Thoracic aorta (tissue), 2 donors: ENCODE data around the gene PRKCB. TPM values are rescaled to one million over a fixed set of nuclear protein-coding genes. Genes with fewer than 3 reads are reported as not detected.

ENCODE experiments used
- ATAC-seq: fragments of 150-250 bp; one replicate; pipeline ENCODE4 v1.8.0; 2017; ENCODE audit warnings: low read depth; ENCODE audit not compliant: insufficient number of reproducible peaks, low FRiP score
- DNase-seq: peaks from one replicate; pipeline ENCODE4 v3.0.0-alpha.2; 2020; ENCODE audit warnings: low spot score
- H3K27ac ChIP-seq, 2 donors: fragments of 200-600 bp; sonication (generic); 1 replicate in 1 of 2; 2 replicates in 1 of 2; pipeline ENCODE4 v1.5.1; 2016; ENCODE audit warnings: mild to moderate bottlenecking in 2 of 2, moderate library complexity in 2 of 2
- H3K27me3 ChIP-seq: fragments of 200-600 bp; sonication (generic); replicated peaks from 2 replicates; pipeline ENCODE4 v1.6.0; 2016; ENCODE audit warnings: mild to moderate bottlenecking; ENCODE audit not compliant: insufficient read depth
- H3K36me3 ChIP-seq: fragments of 200-600 bp; sonication (generic); one replicate; pipeline ENCODE4 v1.5.1; 2016
- H3K4me1 ChIP-seq, 2 donors: fragments of 200-600 bp; sonication (generic); 1 replicate in 1 of 2; 2 replicates in 1 of 2; pipeline versions ENCODE4 v1.5.1 to v1.6.0; 2016; ENCODE audit warnings: low read depth in 2 of 2, mild to moderate bottlenecking in 1 of 2; ENCODE audit not compliant: control insufficient read depth in 1 of 2
- H3K4me3 ChIP-seq: fragments of 200-600 bp; sonication (generic); 2 replicates; pipeline ENCODE4 v1.5.1; 2016; ENCODE audit warnings: mild to moderate bottlenecking
- H3K9me3 ChIP-seq: fragments of 200-600 bp; sonication (generic); 2 replicates; pipeline ENCODE4 v1.5.1; 2016
- CTCF ChIP-seq: fragments of 200-600 bp; sonication (generic); IDR thresholded peaks from one replicate; pipeline ENCODE4 v1.5.1; 2019; ENCODE audit warnings: antibody characterized with exemption
- total RNA-seq, 2 donors: library from RNA; depleted of rRNA; stranded (reverse); fragments of >200 nt; gene quantifications; one replicate each; pipeline versions ENCODE4 v1.1.0 to v1.2.3, GENCODE V29; 2016

Gene PRKCB
- total RNA-seq, 2 donors from 2014 or later = 3.4 to 7.5 TPM

GRCh38 chr16:23879735-23880373 lies 44.1 kb downstream of the PRKCB start:
- DNase-seq (no peak), ATAC-seq (no peak)
- Histone ChIP-seq H3K27me3 (no peaks in the 10 kb centered on the region), H3K9me3 (no peaks in the 10 kb centered on the region), H3K4me1 (no peaks in the 10 kb centered on the region), H3K36me3 (no peaks in the 10 kb centered on the region), H3K27ac (no peak overlapping the region), H3K4me3 (no peak overlapping the region)
- no peak for TF ChIP-seq CTCF

DNA sequence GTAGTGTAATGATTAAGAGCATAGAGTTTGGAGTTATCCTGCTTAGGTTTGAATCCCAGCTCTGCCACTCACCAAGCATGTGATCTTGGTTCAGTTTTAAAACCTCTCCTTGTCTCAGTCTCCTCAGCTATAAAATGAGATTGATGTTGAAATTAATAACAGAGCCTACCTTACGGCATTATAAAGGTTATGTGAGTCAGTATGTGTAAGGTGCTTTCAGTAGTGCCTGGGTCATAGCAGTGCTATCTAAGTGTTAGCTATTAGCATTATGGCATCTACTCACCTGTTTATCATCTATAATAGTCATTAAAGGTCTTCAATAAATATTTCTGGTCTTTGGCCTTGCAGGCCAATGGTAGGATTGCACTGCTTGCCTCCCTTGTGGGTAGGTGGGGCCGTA lies 53.4 kb downstream of the PRKCB start:
- Histone ChIP-seq H3K36me3 (no peaks in the 10 kb centered on the region), H3K27me3 (no peaks in the 10 kb centered on the region), H3K4me3 (no peak overlapping the region), H3K4me1 (no peaks in the 10 kb centered on the region), H3K9me3 (no peaks in the 10 kb centered on the region), H3K27ac (no peak overlapping the region)
- DNase-seq (no peak), ATAC-seq (no peak)
- no peak for TF ChIP-seq CTCF

DNA sequence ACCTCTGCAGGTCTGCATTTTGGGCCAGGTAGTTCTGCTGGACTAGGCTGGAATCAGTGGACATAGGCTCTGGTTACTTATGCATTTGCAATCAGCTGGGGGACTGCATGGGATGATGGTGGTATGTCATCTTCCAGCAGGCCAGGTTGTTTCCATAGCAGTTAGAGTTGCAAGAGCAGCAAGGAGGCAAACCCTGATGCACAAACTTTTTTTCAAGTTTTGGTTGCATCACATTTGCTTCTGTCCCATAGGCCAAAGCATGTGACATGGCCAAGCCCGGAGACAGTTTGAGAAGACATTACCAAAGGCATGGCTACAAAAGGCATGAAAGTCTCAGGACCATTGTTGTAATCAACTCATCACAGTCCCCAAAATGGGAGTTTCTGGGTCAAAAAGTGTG lies 58.2 kb downstream of the PRKCB start:
- DNase-seq (no peak), ATAC-seq (no peak)
- Histone ChIP-seq H3K9me3 (no peaks in the 10 kb centered on the region), H3K36me3 (no peaks in the 10 kb centered on the region), H3K27me3 (no peaks in the 10 kb centered on the region), H3K27ac (no peak overlapping the region), H3K4me1 (no peaks in the 10 kb centered on the region), H3K4me3 (no peak overlapping the region)
- TF ChIP-seq CTCF = no peak

- DNase-seq = no peak
- Histone ChIP-seq H3K27me3 (no peaks in the 10 kb centered on the region), H3K9me3 (no peaks in the 10 kb centered on the region), H3K4me1 (no peaks in the 10 kb centered on the region), H3K27ac (no peak overlapping the region), H3K4me3 (no peak overlapping the region), H3K36me3 (no peaks in the 10 kb centered on the region)
- TF ChIP-seq CTCF = no peak
- no peak for ATAC-seq
Observed at GRCh38 chr16:23895052-23895451, 59.3 kb downstream of the PRKCB start.

DNA sequence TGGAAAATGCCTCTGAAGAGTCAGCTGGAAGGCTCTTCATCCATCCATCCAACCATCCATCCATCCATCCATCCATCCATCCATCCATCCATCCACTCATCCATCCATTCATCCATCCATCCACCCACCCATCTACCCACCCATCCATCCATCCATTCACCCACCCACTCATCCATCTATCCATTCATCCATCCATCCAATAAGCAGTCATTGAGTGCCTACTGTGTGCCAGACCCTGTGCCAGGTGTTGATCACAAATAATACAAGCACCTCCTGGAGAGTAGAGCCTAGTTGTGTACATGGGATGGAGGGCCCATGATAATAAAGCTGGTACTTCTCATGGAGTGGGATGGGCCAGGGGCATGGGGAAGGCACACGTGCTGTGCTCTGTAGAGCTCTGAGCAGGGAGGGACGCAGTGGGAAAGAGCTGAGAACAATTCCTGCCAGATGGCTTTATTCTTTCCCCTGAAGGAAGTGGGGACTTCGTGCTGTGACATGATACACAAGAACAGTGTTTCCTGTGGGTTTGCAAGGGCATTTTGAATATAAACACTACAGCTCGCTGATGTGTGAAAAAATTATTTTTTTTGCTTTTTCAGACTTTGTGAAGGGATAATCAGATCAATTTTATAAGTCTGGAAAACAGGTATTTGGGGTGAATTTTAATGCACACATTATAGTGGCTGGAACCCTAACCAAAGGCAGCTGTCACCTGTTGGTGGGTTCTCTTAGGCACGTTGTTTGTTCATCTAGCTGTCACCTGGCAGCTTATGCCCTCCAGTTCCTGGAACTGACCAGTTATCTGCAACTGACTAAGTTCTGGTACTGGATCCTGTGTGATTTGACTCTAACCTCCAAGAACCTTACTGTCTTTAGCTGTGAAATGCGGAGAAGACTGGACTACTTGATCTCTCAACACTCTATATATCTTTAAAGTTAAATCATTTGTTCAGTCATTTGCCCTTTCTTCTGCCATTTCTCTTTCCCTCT lies 61.3 kb downstream of the PRKCB start:
- TF ChIP-seq CTCF = no peak
- Histone ChIP-seq H3K36me3 (no peaks in the 10 kb centered on the region), H3K4me1 (no peaks in the 10 kb centered on the region), H3K27ac (no peak overlapping the region), H3K4me3 (no peak overlapping the region), H3K9me3 (no peaks in the 10 kb centered on the region), H3K27me3 (no peaks in the 10 kb centered on the region)
- no peak for ATAC-seq
- DNase-seq = no peak
